CD8-positive, alpha-beta memory T cell (primary cell): ENCODE results near the gene KCNIP4. TPM values are rescaled to one million over a fixed set of nuclear protein-coding genes. Genes with fewer than 3 reads are reported as not detected.

Experiments used
- CTCF ChIA-PET: fragments of 350-600 bp; sonication (Branson Sonifier 250); formaldehyde crosslinking; loops from one replicate; lab custom pipeline; 2021; ENCODE audit warnings: antibody characterized with exemption; lab: Charles Lee
- POLR2A ChIA-PET: fragments of 350-600 bp; sonication (Branson Sonifier 250); formaldehyde crosslinking; loops from one replicate; lab custom pipeline; 2021; ENCODE audit warnings: antibody characterized with exemption; lab: Charles Lee
- DNase-seq, 5 donors: peaks; one replicate each; pipeline versions ENCODE4 v3.0.0 to v3.0.0-alpha.2; 2020 to 2022; ENCODE audit warnings: mixed read lengths in 1 of 5
- H3K27ac ChIP-seq: one replicate; pipeline ENCODE4 v1.7.0; 2013; ENCODE audit warnings: low read depth, mild to moderate bottlenecking, low read length, moderate library complexity
- H3K27me3 ChIP-seq: 2 replicates; pipeline ENCODE4 v1.7.0; 2013; ENCODE audit warnings: low read length, mild to moderate bottlenecking; ENCODE audit not compliant: insufficient read depth, poor library complexity, severe bottlenecking
- H3K36me3 ChIP-seq: 2 replicates; pipeline ENCODE4 v1.7.0; 2013; ENCODE audit warnings: mild to moderate bottlenecking, low read length, moderate library complexity; ENCODE audit not compliant: insufficient read depth
- H3K4me1 ChIP-seq: 2 replicates; pipeline ENCODE4 v1.7.0; 2013; ENCODE audit warnings: mild to moderate bottlenecking, low read length, moderate library complexity; ENCODE audit not compliant: insufficient read depth
- H3K4me3 ChIP-seq: 2 replicates; pipeline ENCODE4 v1.7.0; 2013; ENCODE audit warnings: mild to moderate bottlenecking, low read length
- H3K9me3 ChIP-seq: 2 replicates; pipeline ENCODE4 v1.7.0; 2013; ENCODE audit warnings: mild to moderate bottlenecking, low read length
- H3K27ac Mint-ChIP-seq, 8 donors: one replicate each; pipeline ENCODE4 v1.8.0; 2020 to 2021; ENCODE audit warnings: mixed read lengths in 8 of 8, mild to moderate bottlenecking in 6 of 8, inconsistent platforms in 3 of 8, moderate library complexity in 3 of 8
- H3K27me3 Mint-ChIP-seq, 2 donors: one replicate each; pipeline ENCODE4 v1.8.0; 2020 to 2021; ENCODE audit warnings: mixed read lengths in 2 of 2, mild to moderate bottlenecking in 1 of 2, moderate library complexity in 1 of 2
- H3K36me3 Mint-ChIP-seq, 3 donors: one replicate each; pipeline ENCODE4 v1.8.0; 2020 to 2021; ENCODE audit warnings: mixed read lengths in 3 of 3, inconsistent platforms in 1 of 3, mild to moderate bottlenecking in 1 of 3
- H3K4me1 Mint-ChIP-seq, 3 donors: one replicate each; pipeline ENCODE4 v1.8.0; 2020 to 2021; ENCODE audit warnings: mixed read lengths in 3 of 3, inconsistent platforms in 1 of 3, mild to moderate bottlenecking in 1 of 3
- H3K4me3 Mint-ChIP-seq, 7 donors: one replicate each; pipeline ENCODE4 v1.8.0; 2020 to 2021; ENCODE audit warnings: mixed read lengths in 7 of 7, mild to moderate bottlenecking in 6 of 7, moderate library complexity in 4 of 7, inconsistent platforms in 2 of 7
- H3K9me3 Mint-ChIP-seq, 5 donors: one replicate each; pipeline ENCODE4 v1.8.0; 2020 to 2022; ENCODE audit warnings: mixed read lengths in 5 of 5, mild to moderate bottlenecking in 3 of 5, moderate library complexity in 2 of 5, inconsistent platforms in 1 of 5
- polyA plus RNA-seq: library from polyadenylated mRNA; unstranded; fragments of 300-500 nt; fragmentation: Illumina TruSeq; gene quantifications from one replicate; pipeline ENCODE4 v1.2.3, GENCODE V29; 2021
- total RNA-seq, 2 experiments: library from RNA; stranded (reverse); gene quantifications; one replicate each; pipeline ENCODE4 v1.2.3, GENCODE V29; 2021

Gene KCNIP4
- total and polyA plus RNA-seq, 3 experiments from 2014 or later: 0.12 TPM; not detected in 2

DNA sequence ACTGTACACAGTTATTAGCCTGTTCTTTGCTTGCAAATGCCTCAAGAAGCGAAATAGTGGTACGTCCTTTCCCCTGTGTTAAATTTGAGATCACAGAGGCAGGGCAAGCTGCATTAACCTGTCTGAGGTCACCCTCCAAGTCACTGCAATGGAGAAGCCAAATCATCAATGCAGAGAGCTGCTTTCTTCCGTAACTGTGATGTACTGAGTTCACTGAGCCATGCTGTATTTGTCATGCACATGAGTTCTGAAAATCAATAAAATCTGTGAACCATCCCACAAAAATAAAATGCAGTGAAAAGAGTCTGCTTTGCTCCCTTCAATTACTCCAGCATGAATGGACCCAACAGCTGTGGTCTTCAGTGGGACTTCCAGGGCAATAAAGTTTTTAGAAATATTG lies 393.5 kb downstream of the KCNIP4 start:
- DNase-seq: no peak

GRCh38 chr4:21554500-21554899 lies 394.1 kb downstream of the KCNIP4 start:
- Histone ChIP-seq H3K4me1 (no peaks in the 10 kb centered on the region), H3K36me3 (no peaks in the 10 kb centered on the region), H3K27ac (no peak overlapping the region), H3K27me3 (no peaks in the 10 kb centered on the region), H3K4me3 (no peak overlapping the region), H3K9me3 (no peaks in the 10 kb centered on the region)
- Mint-ChIP-seq H3K27ac (peak overlapping the region in 1 of 8 donors; percentile 34), H3K9me3 (peaks cover 4 to 19% (median 6%) of the 10 kb centered on the region in 5 donors), H3K36me3 (no peaks in the 10 kb centered on the region), H3K4me1 (no peaks in the 10 kb centered on the region), H3K27me3 (no peaks in the 10 kb centered on the region), H3K4me3 (no peak overlapping the region)
- no peak for DNase-seq
- POLR2A ChIA-PET: no interaction called here
- CTCF ChIA-PET: no interaction called here

More for the DNA sequence above, 393.5 kb downstream of the KCNIP4 start:
- H3K4me3 Mint-ChIP-seq: no peak overlapping the region
- H3K36me3 Mint-ChIP-seq: no peaks in the 10 kb centered on the region
- no peaks in the 10 kb centered on the region for H3K4me1 Mint-ChIP-seq
- H3K27me3 Mint-ChIP-seq: no peaks in the 10 kb centered on the region
- no peaks in the 10 kb centered on the region for H3K27me3 ChIP-seq
- CTCF ChIA-PET: no interaction called here
- no peaks in the 10 kb centered on the region for H3K36me3 ChIP-seq
- H3K4me1 ChIP-seq: no peaks in the 10 kb centered on the region
- no peak overlapping the region for H3K27ac Mint-ChIP-seq
- no peaks in the 10 kb centered on the region for H3K9me3 ChIP-seq
- peaks cover 4 to 21% (median 6%) of the 10 kb centered on the region in 5 donors for H3K9me3 Mint-ChIP-seq
- POLR2A ChIA-PET: no interaction called here
- H3K4me3 ChIP-seq: no peak overlapping the region
- no peak overlapping the region for H3K27ac ChIP-seq

DNA sequence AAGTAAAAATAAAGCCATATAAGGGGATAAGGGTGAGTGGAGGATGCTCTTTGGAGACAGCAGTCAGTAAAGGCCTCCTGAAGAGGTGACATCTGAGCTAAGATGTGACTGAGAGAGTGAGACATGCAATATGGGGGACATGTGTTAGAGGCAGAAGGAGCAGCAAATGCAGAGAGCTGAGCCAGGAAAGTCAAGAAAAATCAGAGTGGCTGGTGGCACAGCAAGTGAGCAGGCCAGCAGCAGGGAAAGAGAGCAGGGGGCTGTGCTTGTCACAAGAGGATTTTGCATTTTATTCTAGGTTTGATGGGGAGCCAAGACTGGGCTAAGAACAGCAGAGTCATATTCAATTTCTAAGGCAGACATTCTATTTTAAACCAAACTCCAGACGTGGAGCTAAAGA lies 394.5 kb downstream of the KCNIP4 start:
- POLR2A ChIA-PET: no interaction called here
- no peaks in the 10 kb centered on the region for H3K4me1 Mint-ChIP-seq
- no peaks in the 10 kb centered on the region for H3K27me3 Mint-ChIP-seq
- no peak overlapping the region for H3K27ac Mint-ChIP-seq
- H3K27ac ChIP-seq: no peak overlapping the region
- CTCF ChIA-PET: no interaction called here
- H3K36me3 Mint-ChIP-seq: no peaks in the 10 kb centered on the region
- H3K4me1 ChIP-seq: no peaks in the 10 kb centered on the region
- H3K27me3 ChIP-seq: no peaks in the 10 kb centered on the region
- no peak for DNase-seq
- no peak overlapping the region for H3K4me3 Mint-ChIP-seq
- peaks cover 4 to 17% (median 6%) of the 10 kb centered on the region in 5 donors for H3K9me3 Mint-ChIP-seq
- no peak overlapping the region for H3K4me3 ChIP-seq
- no peaks in the 10 kb centered on the region for H3K36me3 ChIP-seq
- no peaks in the 10 kb centered on the region for H3K9me3 ChIP-seq

DNA sequence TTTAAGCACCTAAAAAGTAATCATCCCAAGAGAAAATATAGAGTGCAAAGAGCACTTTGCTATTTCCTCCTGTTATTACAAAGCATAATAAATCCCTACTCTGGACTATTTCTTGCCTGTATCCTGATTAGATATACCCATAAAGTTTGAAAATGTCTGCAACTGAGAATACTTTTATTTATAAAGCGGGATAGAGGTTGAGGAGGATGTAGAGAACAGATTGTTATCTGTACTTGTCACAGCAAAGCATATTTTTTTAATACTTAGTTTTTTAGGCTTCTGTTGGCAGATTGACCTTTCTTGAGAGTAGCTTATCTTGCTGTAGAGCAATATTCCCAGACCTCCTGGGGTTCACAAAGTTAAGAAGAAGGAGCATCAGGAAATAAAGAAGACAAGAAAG lies 396.1 kb downstream of the KCNIP4 start:
- Mint-ChIP-seq H3K36me3 (no peaks in the 10 kb centered on the region), H3K27me3 (no peaks in the 10 kb centered on the region), H3K4me1 (no peaks in the 10 kb centered on the region), H3K9me3 (peaks cover 2 to 21% (median 3%) of the 10 kb centered on the region in 5 donors), H3K27ac (no peak overlapping the region), H3K4me3 (no peak overlapping the region)
- Histone ChIP-seq H3K36me3 (no peaks in the 10 kb centered on the region), H3K27me3 (no peaks in the 10 kb centered on the region), H3K4me3 (no peak overlapping the region), H3K9me3 (no peaks in the 10 kb centered on the region), H3K4me1 (no peaks in the 10 kb centered on the region), H3K27ac (no peak overlapping the region)
- ChIA-PET POLR2A (no interaction called here), CTCF (no interaction called here)
- no peak for DNase-seq

- Histone ChIP-seq H3K9me3 (no peaks in the 10 kb centered on the region), H3K27ac (no peak overlapping the region), H3K36me3 (no peaks in the 10 kb centered on the region), H3K4me1 (no peaks in the 10 kb centered on the region), H3K27me3 (no peaks in the 10 kb centered on the region), H3K4me3 (no peak overlapping the region)
- Mint-ChIP-seq H3K4me1 (no peaks in the 10 kb centered on the region), H3K9me3 (peaks cover 0 to 14% (median 8%) of the 10 kb centered on the region in 5 donors), H3K27ac (no peak overlapping the region), H3K27me3 (no peaks in the 10 kb centered on the region), H3K4me3 (no peak overlapping the region), H3K36me3 (no peaks in the 10 kb centered on the region)
- POLR2A ChIA-PET: no interaction called here
- CTCF ChIA-PET: no interaction called here
- DNase-seq: no peak
Observed at GRCh38 chr4:21544955-21545354, 403.6 kb downstream of the KCNIP4 start.

- Histone ChIP-seq H3K4me1 (no peaks in the 10 kb centered on the region), H3K4me3 (no peak overlapping the region), H3K9me3 (no peaks in the 10 kb centered on the region), H3K36me3 (no peaks in the 10 kb centered on the region), H3K27me3 (no peaks in the 10 kb centered on the region), H3K27ac (no peak overlapping the region)
- no peaks in the 10 kb centered on the region for H3K27me3 Mint-ChIP-seq
- POLR2A ChIA-PET: no interaction called here
- H3K9me3 Mint-ChIP-seq: peaks cover 0 to 14% (median 8%) of the 10 kb centered on the region in 5 donors
- no peak overlapping the region for H3K27ac Mint-ChIP-seq
- H3K36me3 Mint-ChIP-seq: no peaks in the 10 kb centered on the region
- no peaks in the 10 kb centered on the region for H3K4me1 Mint-ChIP-seq
- no peak for DNase-seq
- H3K4me3 Mint-ChIP-seq: no peak overlapping the region
- CTCF ChIA-PET: no interaction called here
Observed at GRCh38 chr4:21544415-21544814, 404.2 kb downstream of the KCNIP4 start.

- ChIA-PET CTCF (no interaction called here), POLR2A (no interaction called here)
- H3K4me1 ChIP-seq: no peaks in the 10 kb centered on the region
- Mint-ChIP-seq H3K27me3 (no peaks in the 10 kb centered on the region), H3K36me3 (no peaks in the 10 kb centered on the region), H3K4me1 (no peaks in the 10 kb centered on the region), H3K27ac (no peak overlapping the region), H3K4me3 (no peak overlapping the region), H3K9me3 (peaks cover 0 to 13% (median 8%) of the 10 kb centered on the region in 5 donors)
- no peak overlapping the region for H3K4me3 ChIP-seq
- no peaks in the 10 kb centered on the region for H3K9me3 ChIP-seq
- no peak overlapping the region for H3K27ac ChIP-seq
- H3K36me3 ChIP-seq: no peaks in the 10 kb centered on the region
- no peaks in the 10 kb centered on the region for H3K27me3 ChIP-seq
- no peak for DNase-seq
Observed at GRCh38 chr4:21543514-21543913, 405.1 kb downstream of the KCNIP4 start.

GRCh38 chr4:21535898-21536297 lies 412.7 kb downstream of the KCNIP4 start:
- Histone ChIP-seq H3K4me1 (no peaks in the 10 kb centered on the region), H3K27me3 (no peaks in the 10 kb centered on the region), H3K36me3 (no peaks in the 10 kb centered on the region), H3K4me3 (no peak overlapping the region), H3K27ac (no peak overlapping the region), H3K9me3 (no peaks in the 10 kb centered on the region)
- ChIA-PET POLR2A (no interaction called here), CTCF (no interaction called here)
- peaks cover 0 to 4% (median 0%) of the 10 kb centered on the region in 5 donors for H3K9me3 Mint-ChIP-seq
- H3K27me3 Mint-ChIP-seq: no peaks in the 10 kb centered on the region
- H3K36me3 Mint-ChIP-seq: no peaks in the 10 kb centered on the region
- H3K27ac Mint-ChIP-seq: no peak overlapping the region
- no peak for DNase-seq
- H3K4me1 Mint-ChIP-seq: no peaks in the 10 kb centered on the region
- no peak overlapping the region for H3K4me3 Mint-ChIP-seq

GRCh38 chr4:21531048-21531447 lies 417.5 kb downstream of the KCNIP4 start:
- POLR2A ChIA-PET: no interaction called here
- Mint-ChIP-seq H3K9me3 (peaks cover 0 to 7% (median 2%) of the 10 kb centered on the region in 5 donors), H3K27me3 (no peaks in the 10 kb centered on the region), H3K36me3 (no peaks in the 10 kb centered on the region), H3K4me1 (no peaks in the 10 kb centered on the region), H3K4me3 (no peak overlapping the region), H3K27ac (no peak overlapping the region)
- Histone ChIP-seq H3K9me3 (no peaks in the 10 kb centered on the region), H3K4me3 (no peak overlapping the region), H3K27ac (no peak overlapping the region), H3K36me3 (no peaks in the 10 kb centered on the region), H3K4me1 (no peaks in the 10 kb centered on the region), H3K27me3 (no peaks in the 10 kb centered on the region)
- CTCF ChIA-PET: no interaction called here
- DNase-seq: no peak
